CD4-positive, alpha-beta T cell treated with Interleukin-4 for 4 hours (primary cell): ENCODE measurements around the gene MYOG.

Source experiments
- DNase-seq: peaks from one replicate; pipeline ENCODE4 v3.0.0-alpha.2; 2020

Gene MYOG

GRCh38 chr1:203117611-203118575 is 32.1 kb upstream of the MYOG start:
- no peak for DNase-seq

- no peak for DNase-seq
Observed at GRCh38 chr1:203116091-203116820, 30.4 kb upstream of the MYOG start.

GRCh38 chr1:203114202-203114601 is 28.4 kb upstream of the MYOG start:
- DNase-seq: no peak

GRCh38 chr1:203113308-203113707 is 27.5 kb upstream of the MYOG start:
- DNase-seq: no peak

- DNase-seq: no peak
Observed at GRCh38 chr1:203112475-203112874, 26.7 kb upstream of the MYOG start.

GRCh38 chr1:203104789-203105390 is 19.1 kb upstream of the MYOG start:
- no peak for DNase-seq

- no peak for DNase-seq
Observed at GRCh38 chr1:203103829-203104495, 18.1 kb upstream of the MYOG start.

GRCh38 chr1:203103216-203103615 is 17.4 kb upstream of the MYOG start:
- DNase-seq: no peak

- DNase-seq: no peak
Observed at GRCh38 chr1:203101813-203102634, 16.2 kb upstream of the MYOG start.

GRCh38 chr1:203100516-203100869 is 14.7 kb upstream of the MYOG start:
- no peak for DNase-seq

GRCh38 chr1:203099805-203100515 is 14.1 kb upstream of the MYOG start:
- DNase-seq: no peak

GRCh38 chr1:203098914-203099520 is 13.2 kb upstream of the MYOG start:
- DNase-seq: no peak

GRCh38 chr1:203098445-203098844 is 12.6 kb upstream of the MYOG start:
- DNase-seq: no peak

GRCh38 chr1:203097001-203097400 is 11.2 kb upstream of the MYOG start:
- DNase-seq: no peak

GRCh38 chr1:203096566-203096965 is 10.8 kb upstream of the MYOG start:
- DNase-seq: no peak

GRCh38 chr1:203095061-203095690 is 9.4 kb upstream of the MYOG start:
- no peak for DNase-seq

- no peak for DNase-seq
Observed at GRCh38 chr1:203093754-203094410, 8.1 kb upstream of the MYOG start.

- DNase-seq: no peak
Observed at GRCh38 chr1:203091761-203092330, 6.0 kb upstream of the MYOG start.

- no peak for DNase-seq
Observed at GRCh38 chr1:203091199-203091477, 5.3 kb upstream of the MYOG start.
